T1000 (cell line): ENCODE results near the gene IKZF4.

ENCODE experiments used
- DNase-seq: peaks from one replicate; lab custom pipeline; 2025; ENCODE audit warnings: mixed read lengths; lab: John Stamatoyannopoulos, UW

The IKZF4 gene

GRCh38 chr12:56082967-56083366 lies 62.1 kb downstream of the IKZF4 start:
- no peak for DNase-seq

- no peak for DNase-seq
Observed at GRCh38 chr12:56084958-56085543, 64.2 kb downstream of the IKZF4 start.

DNA sequence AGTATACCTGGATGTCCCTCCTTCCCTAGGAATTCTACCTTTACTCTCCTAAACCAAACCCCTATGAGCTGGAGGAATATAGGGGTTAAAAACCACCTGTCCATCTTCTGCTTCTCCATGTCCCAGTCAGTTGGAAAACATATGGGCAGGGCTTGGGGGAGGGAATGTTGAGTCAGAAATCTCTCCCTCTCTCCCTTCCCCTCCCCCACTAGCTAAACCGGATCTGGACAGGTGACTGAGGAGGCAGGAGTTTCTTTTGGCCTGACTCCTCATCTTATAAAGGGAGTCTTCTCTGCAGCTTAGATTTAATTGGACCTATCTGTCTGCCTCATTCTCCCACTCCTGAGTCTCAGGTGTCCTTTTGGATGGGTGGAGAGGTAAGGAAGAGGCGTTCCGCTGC lies 65.3 kb downstream of the IKZF4 start:
- no peak for DNase-seq

DNA sequence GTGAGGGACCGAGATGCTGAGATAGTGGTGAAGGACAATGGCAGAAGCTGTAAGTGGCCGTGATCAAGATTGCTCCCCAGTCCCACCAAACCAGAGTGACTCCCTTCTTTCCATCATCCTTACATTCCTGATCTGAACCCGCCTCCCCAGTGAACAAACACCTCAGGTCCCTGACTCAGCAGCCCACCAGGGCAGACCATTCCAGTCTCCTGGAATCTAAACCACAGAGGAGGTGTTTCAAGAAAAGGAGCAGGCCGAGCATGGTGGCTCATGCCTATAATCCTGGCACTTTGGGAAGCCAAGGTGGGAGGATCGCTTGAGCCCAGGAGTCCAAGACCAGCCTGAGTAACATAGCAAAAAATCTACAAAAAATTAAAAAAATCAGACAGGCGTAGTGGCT lies 65.8 kb downstream of the IKZF4 start:
- no peak for DNase-seq

DNA sequence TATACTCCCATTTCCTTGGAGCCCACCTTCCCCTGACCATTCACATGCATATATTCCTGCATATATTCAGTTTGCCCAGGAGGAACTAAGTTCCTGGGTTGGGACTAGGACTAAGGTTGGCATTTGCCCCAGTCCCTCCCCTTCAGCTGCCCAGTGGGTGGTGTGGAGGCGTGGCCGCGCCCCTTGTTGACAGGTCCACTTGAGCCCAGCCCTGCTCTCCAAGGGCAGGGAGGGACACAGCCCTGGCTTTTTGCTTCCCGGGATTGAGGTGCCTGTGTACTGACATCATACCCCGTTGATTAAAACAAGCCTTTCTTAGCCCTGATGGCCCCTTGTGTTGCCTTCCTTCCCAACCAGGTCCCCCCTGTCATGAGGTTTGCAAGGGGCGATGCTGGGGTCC lies 66.4 kb downstream of the IKZF4 start:
- DNase-seq, result no peak
